ENCODE measurements around the gene FPR3. TPM values are rescaled to one million over a fixed set of nuclear protein-coding genes. Genes with fewer than 3 reads are reported as not detected.
A peak's percentile ranks its signal among the peaks of the same experiment; 100 is the strongest.

Gene FPR3
- total RNA-seq, 6 experiments from 2014 or later = 2.2 to 13.9 (median 4.6) TPM

DNA sequence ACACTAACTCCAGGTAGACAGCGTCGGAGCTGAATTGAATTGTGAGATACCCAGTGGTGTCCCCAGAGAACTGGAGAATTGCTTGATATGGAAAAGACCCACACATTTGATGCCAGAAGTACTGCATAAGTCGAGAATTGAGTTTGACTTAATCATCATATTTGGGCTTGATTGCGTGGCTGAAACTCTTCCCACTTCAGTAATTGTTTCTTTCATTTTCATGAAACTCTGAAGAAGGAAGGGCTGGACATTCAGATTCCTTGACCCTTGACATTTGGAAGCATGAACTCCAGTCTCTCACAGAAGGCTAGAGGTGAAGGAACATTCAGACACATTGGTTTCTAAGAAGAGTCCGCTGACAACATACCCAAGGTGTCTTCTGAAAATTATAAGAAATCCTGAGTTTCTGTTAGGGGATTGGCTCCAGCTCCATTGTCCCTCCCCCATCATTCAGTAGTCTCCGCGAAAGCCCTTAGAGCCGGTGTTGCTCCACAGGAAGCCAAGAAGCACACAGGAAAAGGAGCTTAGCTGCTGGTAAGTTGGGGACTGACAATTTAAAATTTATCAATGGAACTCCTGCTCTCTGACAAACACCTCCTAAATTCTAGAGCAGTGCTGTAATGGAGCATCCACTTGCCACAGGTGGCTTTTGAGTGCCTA lies 34.1 kb upstream of the FPR3 start, which contains the start of gene FPR2:
Gene FPR2 (plus strand): TSS at position 484 of the 660 bp plus-strand sequence. CDS start 7,479 bp downstream, outside the sequence.
- H3K27ac ChIP-seq = no peak within 1 kb of the TSS
- H3K9me3 ChIP-seq = no peaks in the 10 kb centered on the region
- peak in 1 of 3 donors; percentile 44 for DNase-seq
- peak in 3 of 4 donors; percentile 37 to 55 (median 52) for ATAC-seq
- H3K4me1 ChIP-seq = no peaks in the 10 kb centered on the region
- peak within 1 kb of the TSS in 1 of 3 donors; percentile 8 for H3K4me3 ChIP-seq
- intact Hi-C loops (cut with DNase I) = no loop called here
- TF ChIP-seq, protein P1, sequence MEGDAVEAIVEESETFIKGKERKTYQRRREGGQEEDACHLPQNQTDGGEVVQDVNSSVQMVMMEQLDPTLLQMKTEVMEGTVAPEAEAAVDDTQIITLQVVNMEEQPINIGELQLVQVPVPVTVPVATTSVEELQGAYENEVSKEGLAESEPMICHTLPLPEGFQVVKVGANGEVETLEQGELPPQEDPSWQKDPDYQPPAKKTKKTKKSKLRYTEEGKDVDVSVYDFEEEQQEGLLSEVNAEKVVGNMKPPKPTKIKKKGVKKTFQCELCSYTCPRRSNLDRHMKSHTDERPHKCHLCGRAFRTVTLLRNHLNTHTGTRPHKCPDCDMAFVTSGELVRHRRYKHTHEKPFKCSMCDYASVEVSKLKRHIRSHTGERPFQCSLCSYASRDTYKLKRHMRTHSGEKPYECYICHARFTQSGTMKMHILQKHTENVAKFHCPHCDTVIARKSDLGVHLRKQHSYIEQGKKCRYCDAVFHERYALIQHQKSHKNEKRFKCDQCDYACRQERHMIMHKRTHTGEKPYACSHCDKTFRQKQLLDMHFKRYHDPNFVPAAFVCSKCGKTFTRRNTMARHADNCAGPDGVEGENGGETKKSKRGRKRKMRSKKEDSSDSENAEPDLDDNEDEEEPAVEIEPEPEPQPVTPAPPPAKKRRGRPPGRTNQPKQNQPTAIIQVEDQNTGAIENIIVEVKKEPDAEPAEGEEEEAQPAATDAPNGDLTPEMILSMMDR (IDR thresholded peaks at IDR 0.05) = no peak
- TF ChIP-seq POLR2A (IDR thresholded peaks at IDR 0.05) = peak; percentile 22
- no peaks in the 10 kb centered on the region for H3K27me3 ChIP-seq
- 37% methylated on average over 8 of the region's 8 CpGs for WGBS (ENCODE audit: insufficient coverage, low coverage, low lambda C conversion rate, missing lambda C conversion rate)
- no peaks in the 10 kb centered on the region for H3K36me3 ChIP-seq

DNA sequence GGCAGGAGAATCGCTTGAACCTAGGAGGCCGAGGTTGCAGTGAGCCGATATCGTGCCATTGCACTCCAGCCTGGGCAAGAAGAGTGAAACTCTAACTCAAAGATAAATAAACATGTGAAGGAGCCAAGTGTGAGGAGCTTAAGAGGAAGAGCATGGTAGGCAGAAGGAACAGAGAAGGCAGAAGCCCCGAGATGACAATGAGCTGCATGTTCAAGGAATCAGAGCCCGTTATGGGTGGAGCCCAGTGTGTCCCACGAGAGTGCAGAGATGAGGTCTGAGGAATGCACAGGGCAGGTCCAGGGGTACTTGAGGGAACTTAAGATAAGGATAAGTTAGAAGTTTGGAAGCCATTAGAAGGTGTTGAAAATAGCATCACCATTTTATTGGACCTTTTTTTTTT lies 33.3 kb upstream of the FPR3 start:
- WGBS (ENCODE audit: insufficient coverage, low coverage, low lambda C conversion rate, missing lambda C conversion rate) = 58% methylated on average over 7 of the region's 7 CpGs
- Histone ChIP-seq H3K36me3 (no peaks in the 10 kb centered on the region), H3K9me3 (no peaks in the 10 kb centered on the region), H3K4me1 (no peaks in the 10 kb centered on the region), H3K27ac (no peak overlapping the region), H3K27me3 (no peaks in the 10 kb centered on the region), H3K4me3 (no peak overlapping the region)
- TF ChIP-seq, protein P1 (IDR thresholded peaks at IDR 0.05) = no peak
- TF ChIP-seq POLR2A (IDR thresholded peaks at IDR 0.05) = no peak
- ATAC-seq = peak in 3 of 4 donors; percentile 15 to 54 (median 30)
- intact Hi-C loops (cut with DNase I) = no loop called here
- DNase-seq = peak in 1 of 3 donors; percentile 40

DNA sequence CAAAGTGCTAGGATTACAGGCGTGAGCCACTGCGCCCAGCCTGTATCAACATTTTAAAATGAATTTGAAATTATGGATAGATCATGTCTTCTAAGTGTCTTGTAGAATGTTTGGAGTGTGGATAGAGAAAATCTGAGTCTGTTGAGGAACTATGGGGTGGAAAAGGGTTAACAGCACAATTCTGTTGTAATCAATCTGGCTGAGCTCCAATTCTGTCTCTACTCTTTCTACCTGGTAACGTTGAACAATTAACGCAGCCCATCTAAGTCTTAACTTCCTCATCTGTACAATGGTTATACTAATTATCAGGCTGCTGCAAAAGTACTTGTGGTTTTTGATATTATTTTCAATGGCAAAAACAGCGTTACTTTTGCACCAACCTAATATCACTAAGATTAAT lies 29.9 kb upstream of the FPR3 start:
- intact Hi-C loops (cut with DNase I) = no loop called here
- no peaks in the 10 kb centered on the region for H3K36me3 ChIP-seq
- H3K4me3 ChIP-seq = no peak overlapping the region
- H3K4me1 ChIP-seq = no peaks in the 10 kb centered on the region
- TF ChIP-seq POLR2A (IDR thresholded peaks at IDR 0.05) = no peak
- TF ChIP-seq, protein P1 (IDR thresholded peaks at IDR 0.05) = no peak
- no peak for DNase-seq
- no peaks in the 10 kb centered on the region for H3K9me3 ChIP-seq
- no peaks in the 10 kb centered on the region for H3K27me3 ChIP-seq
- no peak overlapping the region for H3K27ac ChIP-seq
- WGBS (ENCODE audit: insufficient coverage, low coverage, low lambda C conversion rate, missing lambda C conversion rate) = 37% methylated on average over 5 of the region's 5 CpGs
- no peak for ATAC-seq

DNA sequence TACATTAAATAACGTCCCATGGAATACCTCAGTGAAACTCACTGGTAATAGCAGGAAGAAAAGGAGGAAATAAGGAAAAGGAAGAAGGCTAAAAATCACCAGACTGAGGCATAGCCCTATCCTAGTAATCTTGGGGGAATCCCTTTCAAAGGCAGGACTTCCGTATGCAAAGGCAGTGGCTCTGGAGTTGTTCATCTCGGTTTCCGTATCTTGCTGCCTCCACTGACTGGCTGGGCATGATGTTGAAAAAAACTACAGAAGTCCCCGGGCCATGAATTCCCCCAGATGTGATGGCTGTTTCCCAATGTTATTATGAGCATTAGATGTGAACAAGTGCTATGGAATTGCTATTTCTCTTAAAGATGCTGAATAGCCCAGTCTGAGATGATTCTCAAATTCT lies 28.5 kb upstream of the FPR3 start:
- intact Hi-C loops (cut with DNase I) = no loop called here
- ATAC-seq (peak in 1 of 4 donors; percentile 22), DNase-seq (no peak)
- H3K27me3 ChIP-seq = no peaks in the 10 kb centered on the region
- TF ChIP-seq, protein P1 (IDR thresholded peaks at IDR 0.05) = no peak
- no peak for TF ChIP-seq POLR2A (IDR thresholded peaks at IDR 0.05)
- H3K36me3 ChIP-seq = no peaks in the 10 kb centered on the region
- WGBS (ENCODE audit: insufficient coverage, low coverage, low lambda C conversion rate, missing lambda C conversion rate) = 40% methylated on average over 5 of the region's 5 CpGs
- H3K4me1 ChIP-seq = no peaks in the 10 kb centered on the region
- no peak overlapping the region for H3K4me3 ChIP-seq
- no peak overlapping the region for H3K27ac ChIP-seq
- no peaks in the 10 kb centered on the region for H3K9me3 ChIP-seq

Measured in right lobe of liver (tissue), 6 donors.